RPMI8226 (cell line): ENCODE measurements around the gene TMEM109.

Experiments
- DNase-seq: peaks from one replicate; pipeline ENCODE4 v3.0.0-alpha.2; 2015

Gene TMEM109

DNA sequence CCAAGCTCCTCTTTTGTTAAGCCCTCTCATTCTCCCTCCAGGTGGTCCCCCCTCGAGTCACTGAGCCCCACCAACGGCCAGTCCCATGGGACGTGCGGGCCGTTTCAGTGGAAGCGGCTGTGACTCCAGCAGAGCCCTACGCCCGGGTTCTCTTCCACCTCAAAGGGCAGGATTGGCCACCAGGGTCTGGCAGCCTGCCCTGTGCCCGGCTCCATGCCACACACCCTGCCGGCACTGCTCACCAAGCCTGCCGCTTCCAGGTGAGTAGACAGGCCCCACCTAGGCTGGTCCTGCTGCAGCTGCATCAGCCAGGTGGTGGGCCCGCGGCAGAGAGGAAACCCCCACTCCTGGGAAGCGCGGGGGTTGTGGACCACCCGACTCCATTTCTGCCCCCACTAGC lies 13.6 kb downstream of the TMEM109 start:
- DNase-seq, result no peak

GRCh38 chr11:60928563-60929001 lies 14.6 kb downstream of the TMEM109 start:
- no peak for DNase-seq

- no peak for DNase-seq
Measured at GRCh38 chr11:60929764-60930163, 15.8 kb downstream of the TMEM109 start.

- DNase-seq, result no peak
Measured at GRCh38 chr11:60930394-60930793, 16.4 kb downstream of the TMEM109 start.

DNA sequence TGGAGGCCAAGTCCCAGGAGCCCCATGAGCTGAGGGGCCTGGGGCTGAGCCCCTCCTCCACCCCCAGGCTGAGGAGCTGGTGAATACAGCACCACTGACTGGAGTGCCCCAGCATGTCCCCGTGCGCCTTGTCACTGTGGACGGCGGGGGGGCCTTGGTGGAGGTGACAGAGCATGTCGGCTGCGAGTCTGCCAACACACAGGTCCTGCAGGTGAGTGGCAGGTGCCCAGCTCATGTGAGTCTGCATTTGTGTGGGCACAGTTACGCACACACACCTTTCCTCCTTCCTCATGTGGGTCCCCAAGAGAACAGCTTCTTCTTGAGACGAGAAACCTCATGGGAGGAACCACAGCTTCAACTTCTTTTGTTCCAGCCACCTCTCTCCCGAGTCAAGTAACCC lies 18.0 kb downstream of the TMEM109 start:
- no peak for DNase-seq

DNA sequence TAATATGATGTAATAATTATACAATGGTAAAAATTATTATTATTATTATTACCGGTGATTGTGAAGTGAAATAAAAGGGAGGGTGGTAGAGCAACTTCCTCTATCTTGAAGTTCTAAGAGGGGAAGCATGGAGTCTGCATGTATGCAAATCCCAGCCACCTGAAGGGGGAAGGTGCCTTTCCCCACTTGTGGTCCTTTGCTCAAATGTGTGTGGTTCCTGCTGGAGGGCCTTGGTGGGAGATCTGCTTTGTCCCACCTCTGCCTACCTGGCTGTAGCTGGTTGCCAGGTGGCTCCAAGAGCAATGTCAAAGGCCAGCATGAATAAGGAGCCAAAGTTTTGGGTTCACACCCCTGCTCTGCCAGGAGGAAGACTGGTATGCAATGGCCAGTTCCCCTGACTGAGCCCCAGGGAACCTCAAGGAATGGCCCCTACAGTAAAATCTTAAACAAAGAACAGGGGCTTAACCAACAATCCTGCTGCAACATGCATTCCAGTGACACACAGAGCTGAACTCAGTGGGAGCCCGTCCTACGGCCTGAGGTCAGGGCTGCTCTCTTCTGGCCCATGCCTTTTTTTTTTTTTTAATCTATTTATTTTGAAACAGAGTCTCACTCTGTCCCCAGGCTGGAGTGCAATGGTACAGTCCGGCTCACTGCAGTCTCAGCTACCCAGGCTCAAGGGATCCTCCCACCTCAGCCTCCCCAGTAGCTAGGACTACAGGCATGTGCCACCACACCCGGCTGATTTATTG lies 18.8 kb downstream of the TMEM109 start:
- no peak for DNase-seq

DNA sequence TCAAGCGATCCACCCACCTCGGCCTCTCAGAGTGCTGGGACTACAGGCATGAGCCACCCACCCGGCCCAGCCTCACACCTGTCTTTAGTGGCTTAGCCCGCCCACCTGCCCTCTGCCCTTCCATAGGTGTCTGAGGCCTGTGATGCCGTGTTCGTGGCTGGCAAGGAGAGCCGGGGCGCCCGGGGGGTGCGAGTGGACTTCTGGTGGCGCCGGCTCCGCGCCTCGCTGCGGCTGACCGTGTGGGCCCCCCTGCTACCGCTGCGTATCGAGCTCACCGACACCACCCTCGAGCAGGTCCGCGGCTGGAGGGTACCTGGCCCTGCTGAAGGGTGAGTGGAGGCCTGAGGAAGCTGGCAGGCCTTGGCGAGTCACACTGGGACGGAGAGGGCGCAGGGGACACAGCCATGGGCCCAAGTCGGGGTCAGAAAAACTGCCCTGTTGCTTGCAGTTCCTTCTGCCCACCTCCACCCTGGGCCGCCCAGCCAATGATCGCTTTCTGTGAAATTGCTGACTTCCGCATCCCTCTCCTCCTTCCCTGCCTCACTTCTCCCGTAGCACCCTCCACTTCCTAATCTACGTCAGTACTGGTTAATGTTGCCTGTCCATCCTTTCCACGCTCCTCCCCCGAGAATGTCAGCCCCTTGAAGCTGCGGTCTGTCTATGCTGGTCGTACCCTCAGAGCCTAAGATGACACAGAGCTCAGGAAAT lies 19.6 kb downstream of the TMEM109 start:
- DNase-seq, result no peak

DNA sequence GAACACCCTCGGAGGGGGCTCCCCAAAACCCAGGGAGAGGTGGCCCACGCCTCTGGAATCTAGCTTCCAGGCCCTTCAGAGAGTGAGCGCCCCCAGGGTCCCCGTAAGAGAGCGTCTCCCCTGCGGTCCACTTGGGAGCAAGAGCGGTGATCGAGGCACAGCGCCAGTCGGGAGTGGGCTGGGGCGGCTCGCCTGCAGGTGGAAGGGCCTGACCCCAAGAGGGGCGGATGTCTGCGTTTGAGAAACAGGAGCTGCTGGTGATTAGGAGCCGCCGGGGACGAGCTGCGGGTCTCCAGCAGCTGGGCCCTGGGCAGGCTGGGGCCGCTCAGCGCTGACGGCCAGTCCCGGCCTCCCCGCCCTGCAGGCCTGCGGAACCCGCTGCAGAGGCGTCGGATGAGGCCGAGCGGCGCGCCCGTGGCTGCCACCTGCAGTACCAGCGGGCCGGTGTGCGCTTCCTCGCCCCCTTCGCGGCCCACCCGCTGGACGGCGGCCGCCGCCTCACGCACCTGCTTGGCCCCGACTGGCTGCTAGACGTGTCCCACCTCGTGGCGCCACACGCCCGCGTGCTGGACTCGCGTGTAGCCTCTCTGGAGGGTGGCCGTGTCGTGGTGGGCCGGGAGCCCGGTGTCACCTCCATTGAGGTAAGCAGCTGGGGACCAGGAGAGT lies 20.3 kb downstream of the TMEM109 start:
- DNase-seq, result no peak

DNA sequence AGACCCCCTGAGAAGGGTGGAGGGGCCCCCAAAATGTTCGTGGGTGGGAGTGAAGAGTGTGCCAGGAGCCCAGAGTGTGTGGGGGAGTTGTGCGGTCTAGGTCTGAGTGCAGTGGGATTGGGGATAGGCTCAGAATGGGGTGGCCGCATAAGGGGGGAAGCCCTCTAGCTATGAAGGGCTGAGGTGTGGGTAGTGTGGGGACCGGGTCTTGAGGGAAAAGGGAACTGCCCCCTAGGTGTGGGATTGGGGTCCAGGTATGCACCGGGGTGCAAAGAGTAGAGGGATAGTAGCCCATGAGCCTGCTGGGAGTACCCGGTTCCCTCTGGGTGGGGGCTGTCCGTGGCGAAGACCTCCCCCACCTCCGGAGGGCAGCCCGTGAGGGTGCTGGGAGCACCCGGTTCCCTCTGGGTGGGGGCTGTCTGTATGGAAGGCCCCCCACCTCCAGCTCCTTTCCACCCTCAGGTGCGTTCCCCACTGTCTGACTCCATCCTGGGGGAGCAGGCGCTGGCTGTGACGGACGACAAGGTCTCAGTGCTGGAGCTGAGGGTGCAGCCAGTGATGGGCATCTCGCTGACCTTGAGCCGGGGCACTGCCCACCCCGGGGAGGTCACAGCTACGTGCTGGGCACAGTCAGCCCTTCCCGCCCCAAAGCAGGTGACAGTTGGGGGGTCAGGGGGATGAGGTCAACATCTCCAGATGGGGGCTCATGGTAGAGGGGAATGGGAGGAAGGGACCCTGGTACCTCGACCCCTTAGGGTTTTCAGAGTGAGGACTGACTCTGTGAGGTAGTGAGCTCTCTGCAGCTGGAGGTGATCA lies 21.0 kb downstream of the TMEM109 start:
- DNase-seq, result no peak

DNA sequence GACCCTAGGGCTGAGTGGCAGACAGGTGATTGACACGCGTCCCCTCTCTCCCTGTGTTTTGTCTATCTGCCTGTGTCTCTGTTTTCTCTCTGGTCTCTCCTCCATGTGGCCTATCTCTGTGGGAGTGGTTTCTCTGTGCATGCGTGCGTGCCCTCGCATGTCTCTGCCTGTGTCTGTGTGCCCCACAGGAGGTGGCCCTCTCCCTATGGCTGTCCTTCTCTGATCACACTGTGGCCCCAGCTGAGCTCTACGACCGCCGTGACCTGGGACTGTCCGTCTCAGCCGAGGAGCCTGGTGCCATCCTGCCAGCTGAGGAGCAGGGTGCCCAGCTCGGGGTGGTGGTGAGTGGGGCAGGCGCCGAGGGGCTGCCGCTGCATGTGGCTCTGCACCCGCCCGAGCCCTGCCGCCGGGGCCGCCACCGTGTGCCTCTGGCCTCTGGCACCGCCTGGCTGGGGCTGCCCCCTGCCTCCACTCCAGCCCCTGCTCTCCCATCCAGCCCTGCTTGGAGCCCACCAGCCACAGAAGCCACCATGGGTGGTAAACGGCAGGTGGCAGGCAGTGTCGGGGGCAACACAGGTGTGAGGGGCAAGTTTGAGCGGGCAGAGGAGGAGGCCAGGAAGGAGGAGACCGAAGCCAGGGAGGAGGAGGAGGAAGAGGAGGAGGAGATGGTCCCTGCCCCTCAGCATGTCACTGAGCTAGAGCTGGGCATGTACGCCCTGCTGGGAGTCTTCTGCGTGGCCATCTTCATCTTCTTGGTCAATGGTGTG lies 21.9 kb downstream of the TMEM109 start:
- no peak for DNase-seq

DNA sequence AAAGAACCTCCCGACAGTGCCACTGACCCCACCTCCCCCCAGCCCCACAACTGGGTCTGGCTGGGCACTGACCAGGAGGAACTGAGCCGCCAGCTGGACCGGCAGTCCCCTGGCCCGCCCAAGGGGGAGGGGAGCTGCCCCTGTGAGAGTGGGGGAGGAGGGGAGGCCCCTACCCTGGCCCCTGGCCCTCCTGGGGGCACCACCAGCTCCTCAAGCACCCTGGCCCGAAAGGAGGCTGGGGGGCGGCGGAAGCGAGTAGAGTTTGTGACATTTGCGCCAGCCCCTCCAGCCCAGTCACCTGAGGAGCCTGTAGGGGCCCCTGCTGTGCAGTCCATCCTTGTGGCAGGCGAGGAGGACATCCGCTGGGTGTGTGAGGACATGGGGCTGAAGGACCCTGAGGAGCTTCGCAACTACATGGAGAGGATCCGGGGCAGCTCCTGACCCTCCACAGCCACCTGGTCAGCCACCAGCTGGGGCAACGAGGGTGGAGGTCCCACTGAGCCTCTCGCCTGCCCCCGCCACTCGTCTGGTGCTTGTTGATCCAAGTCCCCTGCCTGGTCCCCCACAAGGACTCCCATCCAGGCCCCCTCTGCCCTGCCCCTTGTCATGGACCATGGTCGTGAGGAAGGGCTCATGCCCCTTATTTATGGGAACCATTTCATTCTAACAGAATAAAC lies 22.6 kb downstream of the TMEM109 start:
- DNase-seq, result no peak

GRCh38 chr11:60937144-60937527 lies 23.2 kb downstream of the TMEM109 start:
- DNase-seq, result no peak

- DNase-seq, result no peak
Measured at GRCh38 chr11:60937811-60938210, 23.9 kb downstream of the TMEM109 start.

- no peak for DNase-seq
Measured at GRCh38 chr11:60938500-60938899, 24.5 kb downstream of the TMEM109 start.

- no peak for DNase-seq
Measured at GRCh38 chr11:60939301-60939700, 25.3 kb downstream of the TMEM109 start.

DNA sequence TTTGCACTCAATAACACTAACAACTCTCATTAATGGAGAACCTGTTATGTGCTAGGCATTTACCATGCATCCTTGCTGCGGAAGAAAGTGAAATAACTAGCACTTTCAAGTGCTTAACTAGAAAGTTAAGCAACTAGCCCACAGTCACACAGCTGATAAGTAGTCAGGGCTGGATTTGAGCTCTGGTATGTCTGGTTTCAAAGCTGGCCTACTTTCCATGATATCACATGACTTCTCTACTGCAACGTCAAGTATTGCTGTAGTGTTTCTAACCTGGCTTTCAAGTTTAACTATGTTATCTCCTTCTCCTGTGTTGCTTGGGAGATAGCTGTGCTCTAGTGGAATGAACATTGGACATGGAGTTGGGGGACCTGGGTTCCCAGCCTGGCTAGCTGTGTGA lies 25.9 kb downstream of the TMEM109 start:
- DNase-seq, result no peak

DNA sequence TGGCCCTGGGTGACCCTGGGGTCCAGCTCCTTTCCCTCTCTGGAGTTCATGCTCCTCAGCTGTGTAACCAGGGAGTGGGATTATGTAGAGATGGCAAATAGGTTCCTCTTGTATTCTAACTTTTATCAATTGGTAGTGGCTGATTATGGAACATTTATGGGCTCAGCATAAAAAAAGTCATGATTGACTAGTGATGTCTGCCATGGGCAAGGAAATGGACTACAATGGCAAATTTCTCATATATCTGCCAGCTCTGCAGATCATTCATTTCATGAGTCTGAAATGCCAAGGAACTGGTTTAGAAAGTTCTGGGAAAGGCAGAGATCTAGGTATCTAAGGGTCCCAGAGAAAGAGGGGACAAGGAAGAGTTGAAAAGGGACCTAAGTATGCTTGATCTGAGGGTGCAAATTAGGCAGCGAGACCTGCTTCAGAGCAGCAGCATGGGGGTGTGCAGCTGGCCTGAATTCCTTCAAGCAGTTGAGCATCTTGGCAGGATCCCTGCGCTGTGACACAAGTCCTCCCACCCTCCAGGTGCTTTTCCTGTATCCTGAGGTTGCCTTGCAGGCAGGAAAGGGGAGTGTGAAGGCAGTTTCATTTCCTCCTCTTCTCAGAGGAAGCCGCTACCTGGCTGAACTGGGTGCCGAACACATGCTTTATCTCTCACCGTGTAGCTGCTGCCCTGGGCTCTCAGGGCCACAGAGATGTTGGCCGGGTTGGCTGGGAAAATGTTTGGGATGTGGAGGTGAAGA lies 27.6 kb downstream of the TMEM109 start:
- DNase-seq, result peak; percentile 59

- no peak for DNase-seq
Measured at GRCh38 chr11:60942219-60942618, 28.3 kb downstream of the TMEM109 start.

DNA sequence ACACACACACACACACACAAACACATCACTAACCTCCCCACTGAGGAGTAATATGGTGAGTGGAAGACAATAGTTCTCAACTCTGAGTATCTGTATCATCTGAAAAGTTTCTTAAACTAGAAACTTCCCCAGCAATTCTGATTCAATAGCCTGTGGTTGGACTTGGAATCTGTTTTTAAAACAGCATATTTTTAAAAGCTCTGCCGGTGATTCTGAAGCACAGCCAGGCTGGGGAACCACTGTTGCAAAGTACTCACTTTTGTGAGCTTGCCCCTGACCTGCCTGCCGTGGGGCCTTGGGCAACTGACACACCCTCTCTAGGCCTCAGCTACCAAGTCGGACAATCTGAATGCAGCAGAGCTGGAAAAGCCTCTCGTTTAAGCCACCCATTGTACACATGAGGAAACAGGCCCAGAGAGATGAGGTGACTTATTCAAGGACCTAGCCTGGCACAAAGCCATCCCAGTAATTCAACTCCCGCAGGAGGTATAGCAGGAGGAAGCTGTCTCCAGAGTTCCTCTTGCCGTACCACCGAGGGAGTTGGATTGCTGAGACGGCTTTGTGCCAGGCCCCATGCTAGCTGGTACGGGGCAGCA lies 29.1 kb downstream of the TMEM109 start:
- DNase-seq, result no peak

DNA sequence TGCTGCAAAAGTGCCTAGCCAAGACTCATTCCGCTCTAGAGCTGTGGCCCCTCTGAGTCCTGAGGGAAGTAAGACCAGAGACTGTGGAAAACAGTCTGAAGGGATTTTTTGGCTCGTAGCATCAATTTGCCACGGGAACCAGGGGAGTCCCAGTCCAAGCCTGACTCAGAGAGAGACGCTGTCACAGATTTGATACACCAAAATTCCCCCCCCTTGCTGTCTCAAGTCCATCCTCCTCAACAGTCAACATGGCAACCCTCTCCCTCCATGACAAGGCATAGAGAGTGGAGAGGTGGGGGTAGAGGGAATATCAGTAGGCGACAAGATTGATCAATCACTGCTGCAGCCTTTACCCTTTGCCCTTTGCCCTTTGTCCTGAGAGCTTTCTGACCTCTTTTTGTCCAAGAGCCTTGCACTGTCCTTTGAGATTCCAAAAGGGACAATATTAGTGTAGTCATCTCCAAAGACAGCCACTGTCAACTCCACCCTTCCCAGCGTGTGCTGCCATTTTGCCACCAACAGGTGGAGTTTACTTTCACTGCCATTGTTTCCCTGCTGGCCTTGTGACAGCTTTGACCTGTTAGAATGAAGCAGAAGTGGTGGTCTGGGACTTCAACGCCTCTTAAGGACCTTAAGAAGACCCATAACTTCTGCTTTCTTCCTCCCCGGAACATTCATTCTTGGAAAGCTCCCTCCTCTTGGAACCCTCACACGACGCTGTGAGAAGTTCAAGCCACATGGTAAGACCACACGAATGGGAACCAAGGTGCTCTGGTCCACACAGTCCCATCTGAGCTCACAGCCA lies 30.7 kb downstream of the TMEM109 start:
- DNase-seq, result peak; percentile 45
